DOHH2 (cell line): Measurements from ENCODE around the gene LORICRIN.

Experiments
- H3F3A ChIP-seq: fragments of 200-600 bp; sonication (generic), shearing (Covaris generic); 2 replicates; pipeline ENCODE4 v1.6.0; 2016; ENCODE audit warnings: antibody characterized with exemption, mild to moderate bottlenecking; ENCODE audit not compliant: control insufficient read depth, insufficient read depth
- H3K27ac ChIP-seq: fragments of 200-600 bp; sonication (generic); 2 replicates; pipeline ENCODE4 v1.5.1; 2014; ENCODE audit warnings: low read depth, mild to moderate bottlenecking, low read length, moderate library complexity
- H3K27me3 ChIP-seq: fragments of 200-600 bp; sonication (generic); 2 replicates; pipeline ENCODE4 v1.6.1; 2014; ENCODE audit warnings: mild to moderate bottlenecking, low read length, mixed read lengths; ENCODE audit not compliant: control insufficient read depth
- H3K36me3 ChIP-seq: fragments of 200-600 bp; sonication (generic); 2 replicates; pipeline ENCODE4 v1.6.1; 2014; ENCODE audit warnings: mild to moderate bottlenecking, low read length, moderate library complexity, mixed read lengths; ENCODE audit not compliant: control insufficient read depth
- H3K4me1 ChIP-seq: fragments of 200-600 bp; sonication (generic); 2 replicates; pipeline ENCODE4 v1.6.1; 2014; ENCODE audit warnings: mild to moderate bottlenecking, low read length, mixed read lengths; ENCODE audit not compliant: control insufficient read depth
- H3K4me2 ChIP-seq: fragments of 200-600 bp; sonication (generic); 2 replicates; pipeline ENCODE4 v1.6.0; 2014; ENCODE audit warnings: mild to moderate bottlenecking, low read length, moderate library complexity
- H3K4me3 ChIP-seq: fragments of 200-600 bp; sonication (generic); 2 replicates; pipeline ENCODE4 v1.5.1; 2014; ENCODE audit warnings: mild to moderate bottlenecking, low read length, mixed read lengths
- H3K79me2 ChIP-seq: fragments of 200-600 bp; sonication (generic); 2 replicates; pipeline ENCODE4 v1.6.1; 2014; ENCODE audit warnings: mild to moderate bottlenecking, low read length, mixed read lengths; ENCODE audit not compliant: control insufficient read depth
- H3K9me2 ChIP-seq: fragments of 200-600 bp; sonication (generic); replicated peaks from 2 replicates; pipeline ENCODE4 v1.6.1; 2014; ENCODE audit warnings: mild to moderate bottlenecking, low read length, mixed read lengths; ENCODE audit not compliant: control insufficient read depth
- H3K9me3 ChIP-seq: fragments of 200-600 bp; sonication (generic); 2 replicates; pipeline ENCODE4 v1.6.1; 2014; ENCODE audit warnings: antibody characterized with exemption, low read length, mixed read lengths; ENCODE audit not compliant: control insufficient read depth, insufficient read depth
- H4K20me1 ChIP-seq: fragments of 200-600 bp; sonication (generic); 2 replicates; pipeline ENCODE4 v1.6.0; 2014; ENCODE audit warnings: low read depth, mild to moderate bottlenecking, antibody characterized with exemption, low read length, moderate library complexity; ENCODE audit not compliant: control insufficient read depth, insufficient read depth
- EZH2phosphoT487 ChIP-seq: fragments of 200-600 bp; sonication (generic); IDR thresholded peaks from 2 replicates; pipeline ENCODE4 v1.6.1; 2017; ENCODE audit warnings: borderline replicate concordance, mild to moderate bottlenecking, antibody characterized with exemption, low read length, moderate library complexity, mixed read lengths
- TF ChIP-seq, protein P1 (sequence below): fragments of 200-600 bp; sonication (generic); IDR thresholded peaks from one replicate; pipeline ENCODE4 v1.5.1; 2014; ENCODE audit warnings: antibody characterized with exemption, mild to moderate bottlenecking, low read depth, low read length; ENCODE audit not compliant: poor library complexity, severe bottlenecking

Gene LORICRIN

DNA sequence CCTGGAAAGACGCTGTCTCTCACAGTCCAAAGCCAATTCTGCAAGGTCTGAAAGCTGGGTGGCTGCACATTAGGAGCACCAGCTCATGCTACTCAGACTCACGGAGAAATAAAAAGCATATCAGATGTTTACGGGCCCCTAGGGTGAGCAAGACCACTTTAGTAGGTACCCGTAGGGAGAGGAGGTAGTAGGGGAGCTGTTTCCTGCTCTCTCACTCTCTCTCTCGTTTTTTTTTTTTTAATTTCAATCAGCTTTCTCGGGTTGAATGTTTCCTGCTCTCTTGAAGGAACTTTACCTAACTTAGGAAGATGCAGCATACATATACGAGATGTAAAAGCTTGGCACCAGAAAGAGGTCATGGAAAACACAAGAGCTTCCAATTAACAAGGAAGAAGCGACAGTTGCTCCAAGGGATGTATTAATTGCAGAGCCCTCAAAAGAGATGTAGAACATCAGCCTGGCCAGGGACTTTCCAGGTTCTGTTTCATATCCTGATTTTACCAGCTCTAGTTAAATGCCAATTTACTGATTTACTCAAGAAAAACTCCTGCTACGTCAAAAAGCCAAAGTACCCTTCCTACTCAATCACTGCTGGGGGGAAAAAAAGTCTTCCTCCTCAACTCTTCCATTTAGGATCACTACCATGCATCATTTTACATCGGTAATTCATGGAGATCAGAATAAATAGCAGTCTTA lies 3.1 kb downstream of the LORICRIN start:
- Histone ChIP-seq H3F3A (no peaks in the 10 kb centered on the region), H4K20me1 (no peaks in the 10 kb centered on the region), H3K27ac (no peak overlapping the region), H3K36me3 (no peaks in the 10 kb centered on the region), H3K79me2 (no peaks in the 10 kb centered on the region), H3K4me1 (no peaks in the 10 kb centered on the region), H3K27me3 (peaks cover 49% of the 10 kb centered on the region), H3K9me3 (no peaks in the 10 kb centered on the region), H3K4me3 (no peak overlapping the region), H3K4me2 (no peak overlapping the region), H3K9me2 (no peaks in the 10 kb centered on the region)
- no peak for TF ChIP-seq EZH2phosphoT487
- TF ChIP-seq, protein P1, sequence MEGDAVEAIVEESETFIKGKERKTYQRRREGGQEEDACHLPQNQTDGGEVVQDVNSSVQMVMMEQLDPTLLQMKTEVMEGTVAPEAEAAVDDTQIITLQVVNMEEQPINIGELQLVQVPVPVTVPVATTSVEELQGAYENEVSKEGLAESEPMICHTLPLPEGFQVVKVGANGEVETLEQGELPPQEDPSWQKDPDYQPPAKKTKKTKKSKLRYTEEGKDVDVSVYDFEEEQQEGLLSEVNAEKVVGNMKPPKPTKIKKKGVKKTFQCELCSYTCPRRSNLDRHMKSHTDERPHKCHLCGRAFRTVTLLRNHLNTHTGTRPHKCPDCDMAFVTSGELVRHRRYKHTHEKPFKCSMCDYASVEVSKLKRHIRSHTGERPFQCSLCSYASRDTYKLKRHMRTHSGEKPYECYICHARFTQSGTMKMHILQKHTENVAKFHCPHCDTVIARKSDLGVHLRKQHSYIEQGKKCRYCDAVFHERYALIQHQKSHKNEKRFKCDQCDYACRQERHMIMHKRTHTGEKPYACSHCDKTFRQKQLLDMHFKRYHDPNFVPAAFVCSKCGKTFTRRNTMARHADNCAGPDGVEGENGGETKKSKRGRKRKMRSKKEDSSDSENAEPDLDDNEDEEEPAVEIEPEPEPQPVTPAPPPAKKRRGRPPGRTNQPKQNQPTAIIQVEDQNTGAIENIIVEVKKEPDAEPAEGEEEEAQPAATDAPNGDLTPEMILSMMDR = no peak

DNA sequence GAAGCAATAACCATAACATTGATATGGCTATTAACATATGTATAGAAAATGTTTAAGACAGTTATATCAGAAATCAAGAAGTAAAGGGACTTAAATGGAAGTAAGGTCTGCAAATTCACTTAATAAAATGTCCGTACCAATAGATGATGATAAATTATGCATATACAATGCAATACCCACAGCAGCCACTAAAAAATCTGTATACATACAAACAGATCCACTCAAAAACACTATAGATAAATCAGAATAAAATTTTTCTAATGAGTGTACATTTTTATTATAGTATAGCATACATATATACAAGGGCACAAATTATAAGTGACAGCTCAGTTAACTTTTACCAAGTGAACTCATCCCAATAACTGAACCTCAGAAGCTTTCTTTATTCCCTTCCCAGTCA lies 6.0 kb downstream of the LORICRIN start:
- no peaks in the 10 kb centered on the region for H3K36me3 ChIP-seq
- H3K79me2 ChIP-seq = no peaks in the 10 kb centered on the region
- peaks cover 39% of the 10 kb centered on the region for H3K27me3 ChIP-seq
- TF ChIP-seq EZH2phosphoT487 = no peak
- TF ChIP-seq, protein P1 = no peak
- no peaks in the 10 kb centered on the region for H3K9me2 ChIP-seq
- no peaks in the 10 kb centered on the region for H4K20me1 ChIP-seq
- H3K4me1 ChIP-seq = no peaks in the 10 kb centered on the region
- H3K4me2 ChIP-seq = no peak overlapping the region
- H3K9me3 ChIP-seq = no peaks in the 10 kb centered on the region
- H3K4me3 ChIP-seq = no peak overlapping the region
- H3F3A ChIP-seq = no peaks in the 10 kb centered on the region
- H3K27ac ChIP-seq = no peak overlapping the region

DNA sequence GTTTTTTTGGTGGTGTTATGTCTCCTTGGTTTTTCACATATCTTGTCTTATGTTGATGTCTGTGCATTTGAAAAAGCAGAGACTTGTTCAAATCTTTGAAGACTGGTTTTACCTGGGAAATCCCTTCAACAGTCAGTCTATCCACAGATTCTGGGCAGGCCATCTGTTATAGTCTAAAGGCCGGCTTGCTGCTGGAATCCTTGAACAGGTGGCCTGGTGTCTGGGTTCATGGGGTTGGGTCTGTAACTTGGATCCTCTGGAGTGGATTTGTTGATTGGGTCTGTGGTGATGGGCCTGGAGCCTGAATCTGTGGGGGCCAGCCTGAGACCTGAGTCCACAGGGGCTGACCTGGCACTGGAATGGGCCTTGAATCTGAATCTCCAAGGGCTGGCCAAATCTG lies 12.2 kb downstream of the LORICRIN start:
- Histone ChIP-seq H3K36me3 (no peaks in the 10 kb centered on the region), H3K4me1 (no peaks in the 10 kb centered on the region), H3K27me3 (peaks cover 3% of the 10 kb centered on the region; the same call in 1 of the 2 replicates), H4K20me1 (no peaks in the 10 kb centered on the region), H3K4me2 (no peak overlapping the region), H3K9me2 (no peaks in the 10 kb centered on the region), H3F3A (no peaks in the 10 kb centered on the region), H3K9me3 (no peaks in the 10 kb centered on the region), H3K27ac (no peak overlapping the region), H3K4me3 (no peak overlapping the region), H3K79me2 (no peaks in the 10 kb centered on the region)
- TF ChIP-seq, protein P1 = no peak
- TF ChIP-seq EZH2phosphoT487 = no peak
